ENCODE data around the gene EEPD1.

DNA sequence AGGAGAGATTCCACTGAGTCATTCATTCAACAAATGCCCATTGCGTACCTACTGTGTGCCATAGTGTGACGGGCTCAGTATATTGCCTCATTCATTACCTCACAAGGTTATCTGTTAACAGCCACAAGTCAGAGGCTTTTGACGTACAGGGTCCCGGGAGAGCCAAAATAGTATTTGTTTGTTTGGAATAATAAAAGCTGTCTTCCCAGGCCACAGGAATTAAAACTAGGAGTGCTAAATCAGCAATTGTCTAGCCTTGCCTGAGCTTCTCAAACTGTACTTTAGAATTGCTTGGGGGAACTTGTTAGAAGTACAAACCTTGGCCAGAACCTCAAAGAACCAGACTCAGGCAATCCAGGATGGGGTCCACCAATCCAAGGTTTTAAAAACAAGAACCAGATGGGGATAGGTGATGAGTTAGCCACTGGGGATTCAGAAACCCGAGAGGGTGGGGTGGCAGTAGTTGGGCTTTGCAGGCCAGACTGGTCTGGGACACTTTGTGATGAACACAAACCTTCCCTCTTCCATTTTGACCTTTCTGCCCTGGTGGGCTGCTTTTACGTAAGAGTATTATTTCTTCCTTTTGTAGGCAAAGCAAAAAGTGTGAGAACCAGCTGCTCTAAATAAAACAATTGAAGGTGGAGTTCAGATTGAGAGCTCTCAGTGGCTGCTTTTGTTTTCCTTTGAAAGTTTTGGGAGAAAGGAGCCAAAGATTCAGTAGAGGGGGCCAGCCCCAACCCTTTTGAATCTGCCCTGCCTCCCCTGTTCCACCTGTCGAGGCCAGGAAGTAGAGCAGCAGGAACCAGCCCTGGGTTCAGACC lies 123.6 kb downstream of the EEPD1 start:
- TF ChIP-seq, protein P1, sequence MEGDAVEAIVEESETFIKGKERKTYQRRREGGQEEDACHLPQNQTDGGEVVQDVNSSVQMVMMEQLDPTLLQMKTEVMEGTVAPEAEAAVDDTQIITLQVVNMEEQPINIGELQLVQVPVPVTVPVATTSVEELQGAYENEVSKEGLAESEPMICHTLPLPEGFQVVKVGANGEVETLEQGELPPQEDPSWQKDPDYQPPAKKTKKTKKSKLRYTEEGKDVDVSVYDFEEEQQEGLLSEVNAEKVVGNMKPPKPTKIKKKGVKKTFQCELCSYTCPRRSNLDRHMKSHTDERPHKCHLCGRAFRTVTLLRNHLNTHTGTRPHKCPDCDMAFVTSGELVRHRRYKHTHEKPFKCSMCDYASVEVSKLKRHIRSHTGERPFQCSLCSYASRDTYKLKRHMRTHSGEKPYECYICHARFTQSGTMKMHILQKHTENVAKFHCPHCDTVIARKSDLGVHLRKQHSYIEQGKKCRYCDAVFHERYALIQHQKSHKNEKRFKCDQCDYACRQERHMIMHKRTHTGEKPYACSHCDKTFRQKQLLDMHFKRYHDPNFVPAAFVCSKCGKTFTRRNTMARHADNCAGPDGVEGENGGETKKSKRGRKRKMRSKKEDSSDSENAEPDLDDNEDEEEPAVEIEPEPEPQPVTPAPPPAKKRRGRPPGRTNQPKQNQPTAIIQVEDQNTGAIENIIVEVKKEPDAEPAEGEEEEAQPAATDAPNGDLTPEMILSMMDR (IDR thresholded peaks at IDR 0.05) = no peak
- no peak for TF ChIP-seq POLR2A (IDR thresholded peaks at IDR 0.05)
